Muscle of leg (tissue), 11 donors: ENCODE results near the gene SPDYA. TPM values are rescaled to one million over a fixed set of nuclear protein-coding genes. Genes with fewer than 3 reads are reported as not detected.
"Not testable (repeated sequence)": the region's sequence is repeated elsewhere in the genome, so short reads cannot be mapped to it uniquely, and the experiment has no call there.

Experiments
- DNase-seq: peaks from one replicate; pipeline ENCODE4 v3.0.0; 2013
- H3K27ac ChIP-seq: one replicate; pipeline ENCODE4 v1.5.1; 2013; ENCODE audit warnings: mild to moderate bottlenecking, low read length, control low read depth
- H3K27me3 ChIP-seq: one replicate; pipeline ENCODE4 v1.6.1; 2013; ENCODE audit warnings: low read length; ENCODE audit not compliant: control insufficient read depth, insufficient read depth
- H3K36me3 ChIP-seq: one replicate; pipeline ENCODE4 v1.6.1; 2013; ENCODE audit warnings: low read length; ENCODE audit not compliant: control insufficient read depth, insufficient read depth
- H3K4me1 ChIP-seq: one replicate; pipeline ENCODE4 v1.6.1; 2013; ENCODE audit warnings: low read length; ENCODE audit not compliant: control insufficient read depth, insufficient read depth
- H3K4me3 ChIP-seq: one replicate; pipeline ENCODE4 v1.5.1; 2013; ENCODE audit warnings: low read length, control low read depth
- H3K9me3 ChIP-seq: replicated peaks from 2 replicates; pipeline ENCODE4 v1.6.1; 2013; ENCODE audit warnings: low read depth, low read length; ENCODE audit not compliant: control insufficient read depth
- WGBS: methylation state at CpG from one replicate; pipeline ENCODE4 v1.1.5; 2013; ENCODE audit warnings: missing lambda C conversion rate; ENCODE audit not compliant: insufficient coverage; 5-methylcytosine and 5-hydroxymethylcytosine counted together
- polyA plus RNA-seq, 8 donors: library from polyadenylated mRNA; unstranded; fragments of 120-200 nt; gene quantifications; one replicate each; pipeline versions ENCODE4 v1.2.1 to v1.2.3, GENCODE V29; 2013; ENCODE audit warnings: inconsistent platforms in 1 of 8, low replicate concordance in 1 of 8; ENCODE audit not compliant: insufficient read length in 8 of 8, insufficient read depth in 1 of 8
- total RNA-seq: library from RNA; stranded (reverse); fragments of 120-200 nt; gene quantifications from one replicate; pipeline ENCODE4 v1.2.4, GENCODE V29; 2013

The SPDYA gene
- total and polyA plus RNA-seq, 9 donors = 0.33 to 2.1 (median 0.82) TPM

GRCh38 chr2:28778392-28778791 is 32.2 kb upstream of the SPDYA start:
- Histone ChIP-seq H3K4me3 (no peak overlapping the region), H3K27me3 (no peaks in the 10 kb centered on the region), H3K36me3 (peaks cover 16% of the 10 kb centered on the region), H3K9me3 (no peaks in the 10 kb centered on the region), H3K4me1 (no peaks in the 10 kb centered on the region), H3K27ac (peak overlapping the region; percentile 33)
- WGBS = 85% methylated on average over 3 of the region's 5 CpGs
- peak; percentile 36 for DNase-seq

- no peak overlapping the region for H3K27ac ChIP-seq
- WGBS = 80% methylated on average over 1 of the region's 2 CpGs
- no peaks in the 10 kb centered on the region for H3K9me3 ChIP-seq
- H3K4me3 ChIP-seq = no peak overlapping the region
- H3K4me1 ChIP-seq = no peaks in the 10 kb centered on the region
- no peaks in the 10 kb centered on the region for H3K27me3 ChIP-seq
- no peak for DNase-seq
- peaks cover 17% of the 10 kb centered on the region for H3K36me3 ChIP-seq
These were observed 31.6 kb upstream of the SPDYA start for GRCh38 chr2:28779001-28779400.

GRCh38 chr2:28780496-28780895 is 30.1 kb upstream of the SPDYA start:
- Histone ChIP-seq H3K9me3 (no peaks in the 10 kb centered on the region), H3K27ac (no peak overlapping the region), H3K4me1 (no peaks in the 10 kb centered on the region), H3K36me3 (peaks cover 29% of the 10 kb centered on the region), H3K4me3 (no peak overlapping the region), H3K27me3 (no peaks in the 10 kb centered on the region)
- DNase-seq = no peak
- WGBS = no CpG with 5 or more reads among the region's 2 CpGs

- no peaks in the 10 kb centered on the region for H3K4me1 ChIP-seq
- 75% methylated on average over 2 of the region's 3 CpGs for WGBS
- H3K27me3 ChIP-seq = no peaks in the 10 kb centered on the region
- DNase-seq = no peak
- H3K36me3 ChIP-seq = peaks cover 33% of the 10 kb centered on the region
- no peaks in the 10 kb centered on the region for H3K9me3 ChIP-seq
- no peak overlapping the region for H3K27ac ChIP-seq
- H3K4me3 ChIP-seq = no peak overlapping the region
These were observed 28.2 kb upstream of the SPDYA start for GRCh38 chr2:28782423-28782822.

- not testable (repeated sequence) for H3K27me3 ChIP-seq, H3K4me1 ChIP-seq, H3K27ac ChIP-seq, H3K4me3 ChIP-seq, H3K9me3 ChIP-seq, DNase-seq
- peaks cover 36% of the 10 kb centered on the region for H3K36me3 ChIP-seq
- WGBS = 80% methylated on average over 1 of the region's 7 CpGs
These were observed 26.1 kb upstream of the SPDYA start for GRCh38 chr2:28784570-28784969.

- no peak overlapping the region for H3K27ac ChIP-seq
- H3K4me3 ChIP-seq = no peak overlapping the region
- H3K27me3 ChIP-seq = no peaks in the 10 kb centered on the region
- H3K9me3 ChIP-seq = peaks cover 15% of the 10 kb centered on the region
- peaks cover 22% of the 10 kb centered on the region for H3K36me3 ChIP-seq
- H3K4me1 ChIP-seq = no peaks in the 10 kb centered on the region
- DNase-seq = no peak
- WGBS = no CpG with 5 or more reads among the region's 4 CpGs
These were observed 14.0 kb upstream of the SPDYA start for GRCh38 chr2:28796620-28797019.

- WGBS = no CpG with 5 or more reads among the region's 3 CpGs
- Histone ChIP-seq H3K27ac (no peak overlapping the region), H3K36me3 (peaks cover 13% of the 10 kb centered on the region), H3K4me3 (no peak overlapping the region), H3K9me3 (peaks cover 3% of the 10 kb centered on the region), H3K27me3 (no peaks in the 10 kb centered on the region), H3K4me1 (no peaks in the 10 kb centered on the region)
- no peak for DNase-seq
These were observed 8.9 kb upstream of the SPDYA start for GRCh38 chr2:28801726-28802125.

- peaks cover 16% of the 10 kb centered on the region for H3K36me3 ChIP-seq
These were observed 7.6 kb upstream of the SPDYA start for GRCh38 chr2:28802975-28803429.

GRCh38 chr2:28809927-28810326 is 707 bp upstream of the SPDYA start:
- DNase-seq = no peak
- H3K27me3 ChIP-seq = peaks cover 11% of the 10 kb centered on the region
- no peak overlapping the region for H3K27ac ChIP-seq
- H3K4me1 ChIP-seq = peaks cover 12% of the 10 kb centered on the region
- 79% methylated on average over 7 of the region's 10 CpGs for WGBS
- no peaks in the 10 kb centered on the region for H3K9me3 ChIP-seq
- H3K4me3 ChIP-seq = peak overlapping the region; percentile 53
- H3K36me3 ChIP-seq = peaks cover 13% of the 10 kb centered on the region

More at GRCh38 chr2:28802975-28803429, 7.6 kb upstream of the SPDYA start:
- no peak for DNase-seq
- Histone ChIP-seq H3K4me3 (no peak overlapping the region), H3K27me3 (no peaks in the 10 kb centered on the region), H3K9me3 (no peaks in the 10 kb centered on the region), H3K4me1 (no peaks in the 10 kb centered on the region), H3K27ac (no peak overlapping the region)
- WGBS = 92% methylated on average over 2 of the region's 4 CpGs

- Histone ChIP-seq H3K9me3 (no peaks in the 10 kb centered on the region), H3K4me3 (no peak overlapping the region), H3K27ac (no peak overlapping the region), H3K36me3 (no peaks in the 10 kb centered on the region), H3K4me1 (no peaks in the 10 kb centered on the region), H3K27me3 (peaks cover 2% of the 10 kb centered on the region)
- DNase-seq = no peak
- 100% methylated on average over 1 of the region's 3 CpGs for WGBS
These were observed 7.4 kb downstream of the SPDYA start for GRCh38 chr2:28818053-28818452.

GRCh38 chr2:28821295-28821958 is 10.8 kb downstream of the SPDYA start:
- DNase-seq = peak; percentile 59
- peaks cover 2% of the 10 kb centered on the region for H3K27me3 ChIP-seq
- no peaks in the 10 kb centered on the region for H3K4me1 ChIP-seq
- no peaks in the 10 kb centered on the region for H3K9me3 ChIP-seq
- no peaks in the 10 kb centered on the region for H3K36me3 ChIP-seq
- H3K27ac ChIP-seq = no peak overlapping the region
- no peak overlapping the region for H3K4me3 ChIP-seq
- WGBS = no CpG with 5 or more reads among the region's 8 CpGs
